SKM-1 (cell line): Measurements from ENCODE around the gene RICTOR.

Source experiments
- DNase-seq: peaks from one replicate; lab custom pipeline; 2025; ENCODE audit not compliant: unreplicated experiment; lab: John Stamatoyannopoulos, UW

The RICTOR gene, protein sequence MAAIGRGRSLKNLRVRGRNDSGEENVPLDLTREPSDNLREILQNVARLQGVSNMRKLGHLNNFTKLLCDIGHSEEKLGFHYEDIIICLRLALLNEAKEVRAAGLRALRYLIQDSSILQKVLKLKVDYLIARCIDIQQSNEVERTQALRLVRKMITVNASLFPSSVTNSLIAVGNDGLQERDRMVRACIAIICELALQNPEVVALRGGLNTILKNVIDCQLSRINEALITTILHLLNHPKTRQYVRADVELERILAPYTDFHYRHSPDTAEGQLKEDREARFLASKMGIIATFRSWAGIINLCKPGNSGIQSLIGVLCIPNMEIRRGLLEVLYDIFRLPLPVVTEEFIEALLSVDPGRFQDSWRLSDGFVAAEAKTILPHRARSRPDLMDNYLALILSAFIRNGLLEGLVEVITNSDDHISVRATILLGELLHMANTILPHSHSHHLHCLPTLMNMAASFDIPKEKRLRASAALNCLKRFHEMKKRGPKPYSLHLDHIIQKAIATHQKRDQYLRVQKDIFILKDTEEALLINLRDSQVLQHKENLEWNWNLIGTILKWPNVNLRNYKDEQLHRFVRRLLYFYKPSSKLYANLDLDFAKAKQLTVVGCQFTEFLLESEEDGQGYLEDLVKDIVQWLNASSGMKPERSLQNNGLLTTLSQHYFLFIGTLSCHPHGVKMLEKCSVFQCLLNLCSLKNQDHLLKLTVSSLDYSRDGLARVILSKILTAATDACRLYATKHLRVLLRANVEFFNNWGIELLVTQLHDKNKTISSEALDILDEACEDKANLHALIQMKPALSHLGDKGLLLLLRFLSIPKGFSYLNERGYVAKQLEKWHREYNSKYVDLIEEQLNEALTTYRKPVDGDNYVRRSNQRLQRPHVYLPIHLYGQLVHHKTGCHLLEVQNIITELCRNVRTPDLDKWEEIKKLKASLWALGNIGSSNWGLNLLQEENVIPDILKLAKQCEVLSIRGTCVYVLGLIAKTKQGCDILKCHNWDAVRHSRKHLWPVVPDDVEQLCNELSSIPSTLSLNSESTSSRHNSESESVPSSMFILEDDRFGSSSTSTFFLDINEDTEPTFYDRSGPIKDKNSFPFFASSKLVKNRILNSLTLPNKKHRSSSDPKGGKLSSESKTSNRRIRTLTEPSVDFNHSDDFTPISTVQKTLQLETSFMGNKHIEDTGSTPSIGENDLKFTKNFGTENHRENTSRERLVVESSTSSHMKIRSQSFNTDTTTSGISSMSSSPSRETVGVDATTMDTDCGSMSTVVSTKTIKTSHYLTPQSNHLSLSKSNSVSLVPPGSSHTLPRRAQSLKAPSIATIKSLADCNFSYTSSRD (N-terminal part only)

DNA sequence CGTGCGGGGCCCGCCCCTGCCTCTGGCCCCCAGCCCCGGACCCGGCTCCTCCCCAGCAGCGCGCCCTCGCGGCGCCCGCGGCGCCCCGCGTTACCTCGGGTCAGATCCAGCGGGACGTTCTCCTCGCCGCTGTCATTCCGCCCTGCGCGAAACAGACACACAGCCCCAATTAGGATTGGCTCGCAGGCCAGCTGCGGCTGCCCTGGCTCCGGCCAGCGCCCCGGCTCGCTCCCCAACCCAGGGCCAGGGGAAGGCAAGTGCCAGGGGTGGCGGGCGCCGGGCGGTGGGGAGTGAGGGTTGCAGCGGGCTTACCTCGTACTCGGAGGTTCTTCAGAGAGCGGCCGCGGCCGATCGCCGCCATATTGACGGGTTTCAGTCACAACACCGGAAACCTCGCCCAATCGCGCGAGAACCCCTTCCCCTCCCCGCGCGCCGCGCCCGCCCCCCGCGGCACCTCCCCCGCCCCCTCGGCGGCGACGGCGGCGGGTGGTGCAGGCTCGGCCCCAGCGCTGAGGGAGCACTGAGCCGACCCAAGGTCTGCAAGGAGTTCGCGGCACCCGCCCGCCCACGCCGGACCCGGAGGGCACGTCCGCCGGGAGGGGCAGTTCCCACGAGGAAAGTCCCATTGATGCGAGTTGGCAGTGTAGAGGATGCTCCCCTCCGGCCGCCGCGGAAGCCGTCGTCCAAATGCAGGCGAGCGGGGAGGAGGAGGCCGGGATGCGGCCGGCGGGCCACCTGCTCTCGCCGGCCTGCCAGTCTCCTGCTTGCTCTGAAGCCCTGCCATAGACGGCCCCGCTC, at the start of gene RICTOR:
TSS of gene RICTOR (minus strand) at position 383 of the 798 bp plus-strand sequence. CDS start at position 361, 22 bp downstream.
- DNase-seq, result peak; percentile 58

DNA sequence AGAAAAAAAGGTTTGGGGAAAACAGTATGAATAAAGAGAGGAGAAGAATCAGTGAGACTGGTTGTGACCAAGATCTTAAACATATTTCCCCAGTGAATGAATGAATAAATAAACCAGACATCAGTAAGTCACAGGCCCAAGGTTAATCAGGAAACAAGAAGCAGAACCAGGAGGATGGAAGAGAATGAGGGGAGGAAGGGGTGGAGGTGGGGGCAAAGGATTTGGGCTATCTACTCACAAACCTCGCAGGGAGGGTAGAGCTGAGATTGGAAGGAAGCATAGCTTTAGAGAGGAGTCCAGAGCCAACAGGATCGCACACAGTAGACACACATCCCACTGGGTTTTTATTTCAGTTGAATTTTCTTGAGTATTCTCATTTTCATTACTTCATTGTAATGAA, 47.7 kb upstream of the RICTOR start:
- no peak for DNase-seq

DNA sequence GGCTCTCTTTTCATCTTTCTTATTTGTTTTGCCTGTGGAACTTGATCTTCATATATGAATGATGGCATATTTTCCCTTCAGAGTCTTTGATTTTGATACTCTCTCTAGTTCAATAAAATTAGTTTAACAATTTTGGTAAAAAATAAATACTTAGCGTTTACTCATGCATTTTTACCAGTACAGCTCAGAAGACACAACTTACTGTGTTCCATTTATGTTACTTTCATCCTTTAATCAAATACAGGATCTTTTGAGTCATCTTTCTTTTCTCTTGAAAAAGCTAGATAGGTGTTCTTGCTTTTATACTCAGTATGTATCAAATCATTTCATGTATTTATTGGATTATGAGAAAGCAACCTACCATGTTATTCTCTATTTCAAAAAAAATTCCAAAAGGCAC, 47.1 kb upstream of the RICTOR start:
- DNase-seq, result no peak

DNA sequence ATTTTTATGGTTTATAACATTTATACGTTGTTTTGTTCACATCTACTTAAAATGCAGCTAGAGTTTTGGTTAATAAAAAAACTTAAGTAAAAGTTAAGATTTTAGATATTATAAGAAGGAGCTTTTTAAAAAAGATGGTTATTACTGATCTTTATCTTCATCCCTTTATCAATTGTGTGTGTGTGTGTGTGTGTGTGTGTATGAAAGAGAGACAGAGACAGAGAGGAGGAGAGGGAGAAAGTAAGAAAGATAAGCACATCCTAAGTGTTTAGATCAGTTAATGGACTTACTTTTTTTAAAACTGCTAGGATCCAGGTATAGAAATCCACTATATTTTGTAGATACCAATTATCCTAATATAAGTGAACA, 45.8 kb upstream of the RICTOR start:
- no peak for DNase-seq

DNA sequence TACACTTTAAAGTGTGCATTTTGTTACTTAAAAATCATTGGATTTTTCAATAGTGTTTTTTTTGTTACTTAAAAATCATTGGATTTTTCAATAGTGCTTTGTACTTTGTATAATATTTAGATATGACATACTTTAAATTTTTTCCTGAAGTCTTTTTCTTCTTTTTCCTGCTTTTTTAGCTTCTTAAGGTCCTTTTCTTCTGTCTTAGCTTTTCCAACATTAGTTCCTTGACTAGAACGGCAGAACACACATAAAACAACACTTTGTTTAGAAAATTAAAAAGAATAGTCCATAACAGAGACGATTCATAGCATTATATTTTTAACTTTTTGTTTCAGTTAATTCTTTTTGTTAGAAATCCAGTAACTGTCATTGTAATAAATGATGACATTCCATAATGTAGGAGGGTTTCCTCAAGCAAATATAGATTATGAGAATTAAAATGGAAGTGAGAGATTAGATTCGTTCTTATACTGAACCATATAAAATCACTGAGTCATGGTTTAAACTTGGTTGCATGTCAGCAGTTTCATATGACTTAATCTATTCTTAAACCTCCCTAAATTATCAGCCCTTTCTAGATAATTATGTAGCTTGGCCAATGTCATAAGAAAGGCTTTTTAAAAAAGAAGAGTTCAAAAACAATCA, 45.3 kb upstream of the RICTOR start:
- DNase-seq, result no peak

DNA sequence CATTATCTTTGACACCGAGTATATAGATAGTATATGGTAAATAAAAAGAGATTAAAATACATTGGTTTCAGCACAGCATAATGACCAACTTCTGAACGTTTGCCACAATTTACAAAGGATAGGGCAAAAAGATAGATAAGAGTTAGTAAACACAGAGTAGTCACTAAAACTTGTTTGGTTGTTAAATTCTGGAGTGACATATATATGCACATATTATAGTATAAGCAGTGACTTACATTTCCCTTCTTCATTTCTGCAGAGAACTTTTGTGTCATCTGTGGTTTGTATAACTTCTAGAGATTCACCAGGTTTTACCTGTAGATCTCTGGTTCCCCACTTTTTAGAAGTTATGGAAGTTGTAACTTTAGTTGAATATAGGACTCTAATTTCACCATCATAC, 44.4 kb upstream of the RICTOR start:
- DNase-seq, result no peak

DNA sequence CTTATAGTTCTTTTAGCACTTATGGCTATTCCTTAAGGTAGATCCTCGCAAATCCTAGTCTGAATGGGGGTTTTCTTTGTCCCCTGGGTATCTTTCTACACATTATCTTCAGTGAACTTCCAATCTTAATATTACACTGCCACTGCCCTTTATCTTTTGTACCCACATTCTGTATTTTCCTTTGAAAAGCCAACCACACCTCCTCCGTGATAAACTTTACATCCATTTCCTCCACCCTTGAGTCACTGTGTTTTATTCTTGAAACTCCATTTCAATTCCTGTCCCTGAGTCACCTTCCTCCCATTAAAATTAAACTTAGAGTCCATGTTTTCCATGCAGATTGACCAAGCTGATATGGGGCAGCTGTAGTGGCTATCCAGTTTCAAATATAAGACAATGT, 43.2 kb upstream of the RICTOR start:
- no peak for DNase-seq

DNA sequence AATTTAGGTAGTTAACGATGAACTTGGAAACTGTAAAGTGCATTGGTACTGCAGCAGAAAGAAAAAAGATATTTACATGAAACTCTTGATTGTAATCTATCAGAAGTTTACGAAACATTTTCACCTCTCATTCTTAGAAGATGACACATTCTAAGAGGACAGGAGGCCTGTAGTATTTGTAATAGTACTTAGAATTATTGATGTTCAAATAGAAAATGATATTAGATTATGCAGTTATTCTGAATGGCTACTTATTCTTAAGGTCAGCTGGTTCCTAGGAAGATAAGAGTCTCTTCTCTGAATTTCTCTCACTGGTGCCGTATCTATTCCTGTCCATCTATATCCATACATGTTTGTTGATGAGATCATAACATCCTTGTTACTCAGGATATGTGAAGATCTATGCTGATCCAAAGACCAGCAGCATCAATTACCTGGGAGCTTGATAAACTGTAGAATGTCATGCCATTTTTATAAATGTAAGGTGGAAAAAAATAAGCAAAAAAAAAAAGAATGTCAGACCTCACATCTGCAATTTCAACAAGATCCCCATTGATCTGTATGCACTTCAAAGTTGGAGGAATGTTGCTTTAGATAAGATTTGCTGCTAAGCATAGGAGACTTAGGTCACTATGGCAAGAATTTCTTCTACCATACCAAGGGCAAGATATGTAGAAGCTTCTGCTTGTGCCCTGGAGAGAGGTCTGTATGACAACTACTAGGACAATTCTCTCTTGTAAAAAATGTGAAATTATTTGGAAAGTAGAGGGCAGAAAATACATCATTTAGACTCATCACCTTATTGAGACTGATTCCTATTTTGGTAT, 42.4 kb upstream of the RICTOR start:
- no peak for DNase-seq

DNA sequence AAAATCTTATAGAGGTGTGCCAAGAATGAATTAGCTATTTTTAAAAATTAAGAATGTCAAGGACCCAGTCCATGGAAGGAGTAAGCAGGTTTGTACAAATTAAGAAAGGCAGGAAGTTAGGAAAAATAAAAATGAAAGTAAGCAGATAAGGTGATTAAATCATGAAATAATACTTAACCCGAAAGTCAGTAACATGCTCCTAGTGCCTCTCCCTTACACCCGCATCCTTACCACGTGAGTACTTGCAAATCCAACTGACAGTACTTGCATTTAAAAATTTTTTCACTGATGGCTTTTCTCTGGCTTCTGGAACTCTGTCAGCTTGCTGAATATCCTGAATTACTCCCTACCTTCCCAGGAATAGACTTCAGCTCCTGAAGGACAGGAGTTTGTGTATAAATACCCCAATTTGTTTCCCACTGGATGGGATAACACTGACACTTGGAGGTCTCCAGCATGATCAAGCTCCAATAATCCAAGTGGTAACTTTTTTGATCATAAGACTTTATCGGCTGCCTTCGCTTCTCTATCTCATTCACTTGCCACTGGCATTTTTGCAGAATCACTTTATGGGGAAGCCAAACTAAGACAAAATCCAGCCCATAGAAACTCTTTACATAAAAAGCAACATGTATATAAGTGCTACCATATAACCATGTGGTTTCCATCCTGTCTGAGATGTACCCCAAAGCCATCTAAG, 41.6 kb upstream of the RICTOR start:
- DNase-seq, result no peak

DNA sequence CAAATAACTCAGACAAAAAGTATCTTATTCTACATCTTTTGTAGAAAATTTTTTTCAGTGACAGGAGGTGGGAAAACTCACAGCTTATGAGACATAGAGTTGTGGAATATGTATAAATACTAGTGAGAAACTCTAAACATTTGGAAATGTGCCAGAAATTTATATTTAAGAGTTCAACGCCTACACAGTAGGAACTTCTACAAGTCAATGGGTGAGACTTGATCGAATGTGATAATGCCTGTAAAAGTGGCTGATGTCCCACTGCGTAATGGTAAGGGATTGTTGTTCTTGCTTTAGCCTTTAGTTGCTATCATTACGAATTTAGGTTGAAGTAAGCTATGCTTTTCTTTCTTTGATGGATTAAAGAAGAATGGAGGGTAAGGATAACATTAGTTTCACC, 40.0 kb upstream of the RICTOR start:
- DNase-seq, result no peak

DNA sequence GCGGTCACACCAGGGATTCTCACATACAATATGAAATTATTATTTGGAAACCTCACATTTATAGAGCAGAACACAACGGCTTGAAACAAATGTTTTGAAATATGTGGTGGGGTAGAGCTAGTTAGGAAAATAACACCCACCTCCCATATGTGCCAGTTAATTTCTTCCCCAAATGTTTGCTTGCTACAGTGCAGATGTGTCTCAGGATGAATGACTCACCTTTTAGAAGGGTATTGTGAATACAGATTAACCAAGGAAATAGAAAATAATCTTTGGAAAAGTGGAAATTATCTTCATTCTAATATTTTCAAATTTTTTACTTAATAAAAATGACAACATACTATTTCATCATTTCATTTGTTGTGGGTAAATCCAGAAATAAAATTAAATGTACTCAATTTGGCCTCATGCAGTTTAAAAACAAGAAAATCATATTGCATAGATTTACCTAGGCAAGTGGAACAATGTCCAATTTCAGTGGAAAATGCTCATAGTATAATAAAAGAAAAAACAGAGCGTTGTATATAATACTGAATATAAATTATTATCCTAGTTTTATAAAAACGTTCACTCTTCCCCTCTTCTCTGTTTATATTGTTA, 39.3 kb upstream of the RICTOR start:
- DNase-seq, result no peak

DNA sequence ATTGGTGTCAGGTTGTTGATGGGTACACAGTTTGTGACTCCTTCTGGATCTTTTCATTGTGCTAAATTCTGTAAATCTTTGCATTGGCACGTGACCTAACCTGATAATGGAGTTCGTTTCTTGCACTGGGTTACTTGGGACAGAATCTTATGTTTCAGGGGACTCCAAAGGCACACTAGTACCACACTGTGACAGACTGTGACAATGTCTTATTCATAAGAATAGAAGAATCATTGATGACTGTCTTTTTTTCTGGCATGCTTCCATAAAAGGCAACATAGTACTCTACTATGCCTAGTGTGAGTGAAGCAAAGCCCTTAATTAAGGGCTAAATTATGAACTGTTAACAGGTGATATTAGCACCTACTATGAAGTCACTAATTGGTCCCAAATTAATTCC, 35.4 kb upstream of the RICTOR start:
- DNase-seq, result no peak

DNA sequence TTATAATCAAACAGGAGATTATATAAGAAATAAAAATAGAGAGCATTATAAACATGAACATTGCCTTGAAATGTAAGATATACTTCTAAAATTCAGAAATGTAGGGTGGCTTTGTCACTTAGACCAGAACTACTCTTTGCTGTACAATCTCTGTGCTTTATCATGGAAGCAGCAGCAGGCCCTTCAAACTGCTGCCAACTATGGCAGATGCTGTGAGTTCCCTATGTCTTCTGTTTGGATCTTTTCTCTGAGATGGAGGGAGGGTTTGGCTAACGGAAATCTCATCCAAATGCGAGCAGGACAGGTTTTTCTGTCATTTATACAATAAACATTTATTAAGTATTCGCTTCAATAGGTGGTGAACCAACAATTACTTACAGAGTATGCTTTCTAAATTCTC, 34.8 kb upstream of the RICTOR start:
- DNase-seq, result no peak

DNA sequence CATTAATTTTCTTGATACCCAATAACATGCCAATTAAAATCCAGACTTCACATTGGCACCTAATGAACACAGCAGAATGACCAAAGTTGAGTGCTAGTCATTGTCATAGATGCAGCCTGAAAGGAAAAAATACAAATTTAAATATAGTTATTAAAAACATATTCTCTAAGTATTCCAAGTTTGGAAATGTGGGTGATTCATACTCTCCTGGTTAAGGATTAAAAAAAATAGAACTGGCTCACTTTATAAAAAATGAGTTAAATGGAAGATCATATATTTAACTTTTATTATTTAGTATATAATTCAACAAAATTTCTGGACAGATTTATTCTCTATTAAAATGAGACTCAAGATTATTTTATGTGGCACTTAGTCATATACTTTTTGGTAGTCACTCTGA, 33.2 kb upstream of the RICTOR start:
- DNase-seq, result no peak

DNA sequence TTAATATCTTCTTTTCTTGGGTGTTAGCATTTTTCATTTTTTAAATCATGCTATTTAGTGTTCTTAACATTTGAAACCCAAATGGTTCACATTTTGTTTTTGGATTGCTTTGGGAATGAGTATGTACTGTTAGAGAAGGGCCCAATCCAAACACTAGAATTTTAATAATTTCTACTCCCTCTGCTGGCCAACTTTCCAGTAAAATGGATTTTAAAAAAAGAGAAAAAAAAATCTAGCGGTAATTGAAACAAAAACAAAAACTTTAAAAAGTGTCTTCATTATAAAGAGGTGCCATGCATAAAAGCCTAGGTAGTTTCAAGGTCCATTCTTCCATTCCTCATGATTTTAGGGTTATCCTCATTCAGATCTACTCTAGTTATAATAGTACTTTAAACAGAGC, 32.1 kb upstream of the RICTOR start:
- no peak for DNase-seq

DNA sequence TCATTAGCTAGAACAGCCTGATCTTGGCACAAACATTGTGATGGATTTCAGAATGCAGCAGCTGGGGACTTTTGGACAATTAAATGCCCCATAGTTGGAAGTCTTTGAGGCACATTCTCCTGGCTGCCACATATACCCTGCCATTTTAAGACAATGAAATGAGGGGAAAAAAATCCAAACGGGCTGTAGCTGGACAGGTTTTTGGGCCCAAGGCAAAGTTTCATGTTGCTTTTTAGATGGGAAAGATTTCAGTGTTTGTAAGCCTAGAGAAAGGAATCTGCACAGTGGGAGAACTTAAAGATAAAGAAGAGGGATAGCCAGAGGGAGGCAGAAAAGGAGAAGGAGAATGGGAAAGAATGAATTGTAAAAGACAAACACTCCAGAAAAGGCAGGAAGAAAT, 30.0 kb upstream of the RICTOR start:
- DNase-seq, result no peak

DNA sequence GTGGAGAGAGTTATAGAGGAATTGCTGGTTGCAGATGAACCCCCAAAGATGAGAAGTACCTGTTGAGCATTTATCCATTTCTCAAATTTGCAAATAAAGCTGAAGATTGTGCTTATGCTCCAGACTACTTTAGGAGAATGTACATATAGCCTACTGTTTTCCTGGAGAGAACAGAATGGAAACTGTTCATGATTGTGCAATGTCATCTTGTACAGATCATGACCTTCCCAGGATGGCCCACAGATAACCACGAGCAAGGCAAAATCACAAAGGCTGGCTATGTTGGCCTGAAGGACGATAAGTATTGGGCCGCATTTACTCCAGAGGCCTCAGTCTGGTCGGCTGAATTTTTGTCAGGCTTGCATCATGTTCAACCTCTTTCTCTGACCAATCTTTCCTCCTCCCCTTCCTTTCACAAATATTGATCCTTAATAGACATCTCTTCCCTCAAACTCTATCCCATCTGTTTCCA, 28.5 kb upstream of the RICTOR start:
- no peak for DNase-seq

DNA sequence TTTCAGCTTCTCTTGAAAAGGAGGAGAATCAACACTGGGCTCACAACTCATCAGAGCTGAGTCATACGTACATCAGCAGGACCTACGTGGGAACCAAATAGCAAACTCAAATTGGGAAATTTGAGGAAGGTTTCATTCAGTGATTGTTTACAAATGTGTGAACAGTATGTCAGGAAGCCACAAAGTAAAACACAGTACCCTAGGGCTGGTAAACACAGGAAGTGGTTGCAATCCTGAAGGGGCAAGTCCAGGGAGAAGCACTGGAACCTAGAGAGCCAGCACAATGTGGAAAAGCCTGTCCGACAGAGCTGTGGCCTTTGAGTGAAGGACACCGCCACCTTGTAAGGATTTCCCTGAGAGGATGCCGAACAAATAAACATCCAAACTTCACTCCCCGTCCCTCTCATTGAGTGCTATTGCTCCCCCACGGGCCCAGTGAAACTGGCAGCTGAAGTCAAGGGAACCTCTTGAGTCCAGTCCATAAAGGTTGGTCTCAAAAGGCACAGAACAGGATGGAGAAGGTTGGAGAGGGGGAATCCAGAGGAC, 26.7 kb upstream of the RICTOR start:
- DNase-seq, result no peak
